A549 treated with CORT108297 at 1 μM for 4 hours (cell line): ENCODE data around the gene NGRN. TPM values are rescaled to one million over a fixed set of nuclear protein-coding genes. Genes with fewer than 3 reads are reported as not detected.

ENCODE experiments used
- total RNA-seq: library from RNA; stranded (reverse); fragments of 200-300 nt; extraction: Qiagen RNA extraction; gene quantifications from 5 replicates; pipeline ENCODE4 v1.2.3, GENCODE V29; 2022

The NGRN gene, protein sequence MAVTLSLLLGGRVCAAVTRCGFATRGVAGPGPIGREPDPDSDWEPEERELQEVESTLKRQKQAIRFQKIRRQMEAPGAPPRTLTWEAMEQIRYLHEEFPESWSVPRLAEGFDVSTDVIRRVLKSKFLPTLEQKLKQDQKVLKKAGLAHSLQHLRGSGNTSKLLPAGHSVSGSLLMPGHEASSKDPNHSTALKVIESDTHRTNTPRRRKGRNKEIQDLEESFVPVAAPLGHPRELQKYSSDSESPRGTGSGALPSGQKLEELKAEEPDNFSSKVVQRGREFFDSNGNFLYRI
- total RNA-seq, result 102 to 118 TPM (median 115 TPM) in 5 replicates

GRCh38 chr15:90265271-90266060 is at the start of gene NGRN:
TSS of gene NGRN (plus strand) at chr15:90265672. CDS start at chr15:90265713, 41 bp downstream.

GRCh38 chr15:90233387-90234095 is 31.9 kb upstream of the NGRN start, which contains the start of gene CIB1:
TSS of gene CIB1 (minus strand) at chr15:90233941. CDS start at chr15:90233885, 56 bp downstream.

DNA sequence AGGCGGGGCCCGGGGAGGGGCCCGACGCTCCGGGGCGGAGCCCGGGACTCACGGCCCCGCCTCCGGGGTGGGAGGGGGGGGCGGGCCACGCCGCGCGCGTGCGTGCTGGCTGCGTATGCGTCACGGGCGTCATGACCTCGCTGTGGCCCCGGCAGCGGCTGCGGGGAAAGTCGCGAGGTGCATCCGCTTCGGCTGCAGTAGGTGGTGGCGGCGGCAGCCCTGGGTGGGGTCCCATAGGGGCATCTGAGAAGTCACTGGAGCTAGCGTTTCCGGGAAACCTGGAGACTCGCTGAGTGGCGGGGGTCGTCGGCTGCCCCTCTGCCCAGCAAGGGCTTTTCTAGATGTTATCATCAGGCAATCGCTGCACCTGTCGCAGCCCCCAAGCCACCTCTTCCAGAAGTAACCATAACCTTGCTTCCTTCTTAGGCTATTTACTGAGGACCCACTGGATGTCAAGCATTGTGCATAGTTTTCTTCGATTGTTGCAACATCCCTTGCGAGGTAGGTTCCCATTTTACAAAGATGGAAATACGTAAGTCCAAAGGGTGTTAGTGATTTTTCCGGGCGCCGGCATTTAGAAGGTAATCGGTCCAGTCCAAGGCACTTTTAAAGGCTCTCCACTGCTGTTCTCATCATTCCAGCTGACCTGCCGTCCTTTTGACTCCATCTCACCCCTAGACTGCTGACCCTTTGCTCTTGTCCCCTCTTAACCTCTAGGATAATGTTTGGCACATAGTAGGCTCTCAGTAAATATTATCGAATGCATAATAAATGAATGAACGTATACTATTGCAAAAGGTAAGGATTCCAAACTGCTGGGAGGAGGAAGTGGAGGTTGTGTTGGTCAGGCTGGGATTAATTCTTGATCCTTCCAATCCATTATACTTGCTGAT is 31.1 kb upstream of the NGRN start, which contains the start of gene GDPGP1:
TSS of gene GDPGP1 (plus strand) at position 114 of the 893 bp plus-strand sequence. CDS start 6,700 bp downstream, outside the sequence.

DNA sequence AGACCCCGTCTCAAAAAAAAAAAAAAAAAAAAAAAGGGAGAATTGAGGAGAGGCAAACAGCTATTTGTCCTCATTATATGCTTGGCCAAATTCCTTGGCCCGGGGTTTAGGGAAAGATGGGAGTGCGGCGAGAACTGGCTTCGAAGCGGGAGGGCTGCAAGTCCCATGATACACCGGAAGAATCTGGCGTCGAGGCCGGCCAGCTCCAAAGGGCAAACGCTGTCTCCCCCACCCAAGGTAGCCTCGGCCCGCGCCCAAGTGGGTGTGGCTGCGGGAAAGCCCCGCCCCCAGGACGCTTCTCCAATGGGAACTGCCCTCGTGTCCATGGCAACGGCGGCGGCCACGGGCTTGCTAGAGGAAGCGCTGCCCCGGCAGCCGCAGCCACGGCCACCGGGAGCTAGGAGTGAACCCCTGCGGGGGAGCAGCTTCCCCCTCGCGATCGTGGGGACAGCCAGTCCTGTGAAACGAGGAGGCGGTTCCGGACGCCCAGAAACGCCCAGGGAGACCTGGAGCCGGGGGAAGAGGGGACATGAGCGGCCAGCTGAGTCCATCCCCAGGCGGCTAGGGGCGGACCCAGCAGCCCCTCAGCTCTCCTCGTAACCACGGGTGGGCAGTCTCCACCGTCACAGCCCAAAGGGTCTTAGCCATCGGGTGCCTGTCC is 16.1 kb upstream of the NGRN start, which contains the start of gene TTLL13:
TSS of gene TTLL13 (plus strand) at position 354 of the 661 bp plus-strand sequence. CDS start 1,075 bp downstream, outside the sequence.

Other genes starting within 250 kb of the NGRN start
- 38.9 to 50.3 TPM (median 43.4 TPM) in 5 replicates for gene IDH2, start 163.2 kb upstream of the NGRN start, total RNA-seq
- gene SEMA4B, start 64.3 kb upstream of the NGRN start, total RNA-seq, result 92.4 to 128 TPM (median 122 TPM) in 5 replicates
- 183 to 242 TPM (median 230 TPM) in 5 replicates for gene CIB1, start 31.7 kb upstream of the NGRN start, total RNA-seq
- 4.2 to 5.6 TPM (median 4.8 TPM) in 5 replicates for gene GDPGP1, start 31.5 kb upstream of the NGRN start, total RNA-seq
- gene TTLL13, start 16.1 kb upstream of the NGRN start, total RNA-seq, result 0.07 to 0.36 TPM (median 0.09 TPM) in 5 replicates
- gene ZNF774, start 86.6 kb downstream of the NGRN start, total RNA-seq, result 0.53 to 1.0 TPM (median 0.61 TPM) in 5 replicates
- 119 to 226 TPM (median 123 TPM) in 5 replicates for gene IQGAP1, start 122.6 kb downstream of the NGRN start, total RNA-seq